HG03097 (cell line): Measurements from ENCODE around the gene AURKAIP1.
A peak's percentile ranks its signal among the peaks of the same experiment; 100 is the strongest.

ENCODE experiments used
- ATAC-seq: cut with Tn5 transposase; IDR thresholded peaks from one replicate; pipeline ENCODE4 v1.9.1; 2021; ENCODE audit not compliant: unreplicated experiment, low FRiP score

Gene AURKAIP1

DNA sequence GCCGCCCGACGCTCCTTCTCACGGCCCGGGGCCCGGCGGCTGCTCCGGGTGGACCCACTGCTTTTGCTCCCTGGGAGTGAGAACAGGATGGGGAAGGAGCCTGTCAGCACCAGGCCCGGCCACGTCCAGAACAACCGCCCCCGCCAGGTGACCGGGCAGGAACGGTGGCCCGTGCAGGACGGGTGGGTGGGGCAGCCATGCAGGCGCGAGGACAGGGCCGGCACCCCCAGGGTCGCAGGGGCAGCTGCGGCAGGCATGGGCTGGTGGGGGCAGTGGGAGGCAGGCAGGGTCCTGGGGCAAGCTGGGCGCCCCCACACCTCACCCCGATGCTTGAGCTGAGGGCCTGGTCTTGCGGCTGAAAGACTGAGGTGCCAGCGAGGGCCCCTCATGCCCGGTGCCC lies 38.6 kb downstream of the AURKAIP1 start:
- ATAC-seq = no peak

DNA sequence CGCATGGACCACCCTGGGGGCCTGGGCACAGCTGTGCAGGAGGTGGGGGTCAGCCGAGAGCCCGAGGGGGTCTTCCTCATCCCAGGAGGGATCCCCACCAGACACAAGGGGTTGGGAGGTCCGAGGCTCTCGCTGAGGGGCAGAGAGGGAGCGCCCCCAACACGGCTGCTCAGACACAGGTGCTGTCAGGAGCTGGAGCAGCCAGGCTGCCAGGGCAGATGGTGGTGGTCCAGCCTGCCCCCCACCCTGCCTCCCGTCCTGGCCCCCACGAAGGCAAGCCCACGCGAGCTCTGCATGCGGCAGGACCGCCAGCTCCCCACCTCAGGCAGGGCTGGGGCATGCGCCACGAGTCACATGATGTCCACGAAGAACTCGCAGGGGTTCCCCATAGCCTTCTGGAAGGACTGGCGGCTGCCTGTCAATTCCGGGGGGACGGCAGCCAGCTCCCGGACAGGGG lies 39.2 kb downstream of the AURKAIP1 start:
- no peak for ATAC-seq

DNA sequence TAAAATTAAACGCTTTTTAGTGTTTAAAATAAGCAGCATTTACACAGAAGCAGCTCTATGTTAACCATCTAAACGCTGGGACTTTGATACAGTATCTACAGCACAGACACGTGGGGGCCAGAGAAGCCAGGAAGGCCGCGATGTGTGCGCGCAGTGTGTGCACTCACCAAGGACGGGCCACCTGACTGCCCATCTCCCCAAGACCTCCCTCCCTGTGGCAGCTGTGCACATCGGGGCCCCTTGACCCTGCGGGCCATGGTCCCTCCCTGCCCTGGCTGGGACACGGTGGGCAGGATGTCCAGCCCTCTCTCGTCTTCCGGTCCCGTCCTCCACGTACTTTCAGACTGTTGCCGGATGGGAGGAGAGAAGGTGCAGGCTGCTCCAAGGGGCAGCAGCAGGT lies 39.7 kb downstream of the AURKAIP1 start:
- no peak for ATAC-seq

GRCh38 chr1:1334835-1335234 lies 40.2 kb downstream of the AURKAIP1 start:
- no peak for ATAC-seq

- ATAC-seq = no peak
Observed at GRCh38 chr1:1333551-1334241, 41.3 kb downstream of the AURKAIP1 start.

DNA sequence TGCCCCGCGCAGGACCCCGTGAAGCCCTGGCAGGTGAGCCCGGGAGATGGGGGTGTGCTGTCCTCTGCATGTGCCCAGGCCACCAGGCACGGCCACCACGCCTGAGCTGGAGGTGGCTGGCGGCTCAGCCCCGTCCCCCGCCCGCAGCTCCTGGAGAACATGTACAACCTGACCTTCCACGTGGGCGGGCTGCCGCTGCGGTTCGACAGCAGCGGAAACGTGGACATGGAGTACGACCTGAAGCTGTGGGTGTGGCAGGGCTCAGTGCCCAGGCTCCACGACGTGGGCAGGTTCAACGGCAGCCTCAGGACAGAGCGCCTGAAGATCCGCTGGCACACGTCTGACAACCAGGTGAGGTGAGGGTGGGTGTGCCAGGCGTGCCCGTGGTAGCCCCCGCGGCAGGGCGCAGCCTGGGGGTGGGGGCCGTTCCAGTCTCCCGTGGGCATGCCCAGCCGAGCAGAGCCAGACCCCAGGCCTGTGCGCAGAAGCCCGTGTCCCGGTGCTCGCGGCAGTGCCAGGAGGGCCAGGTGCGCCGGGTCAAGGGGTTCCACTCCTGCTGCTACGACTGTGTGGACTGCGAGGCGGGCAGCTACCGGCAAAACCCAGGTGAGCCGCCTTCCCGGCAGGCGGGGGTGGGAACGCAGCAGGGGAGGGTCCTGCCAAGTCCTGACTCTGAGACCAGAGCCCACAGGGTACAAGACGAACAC lies 42.1 kb downstream of the AURKAIP1 start:
- ATAC-seq = no peak

GRCh38 chr1:1332031-1332755 lies 42.8 kb downstream of the AURKAIP1 start:
- no peak for ATAC-seq

GRCh38 chr1:1331068-1331965 lies 43.7 kb downstream of the AURKAIP1 start, which contains the start of gene TAS1R3:
TSS of gene TAS1R3 (plus strand) at chr1:1331280. CDS start at chr1:1331346, 66 bp downstream.
- no peak for ATAC-seq

- ATAC-seq = no peak
Observed at GRCh38 chr1:1330366-1331067, 44.5 kb downstream of the AURKAIP1 start.

DNA sequence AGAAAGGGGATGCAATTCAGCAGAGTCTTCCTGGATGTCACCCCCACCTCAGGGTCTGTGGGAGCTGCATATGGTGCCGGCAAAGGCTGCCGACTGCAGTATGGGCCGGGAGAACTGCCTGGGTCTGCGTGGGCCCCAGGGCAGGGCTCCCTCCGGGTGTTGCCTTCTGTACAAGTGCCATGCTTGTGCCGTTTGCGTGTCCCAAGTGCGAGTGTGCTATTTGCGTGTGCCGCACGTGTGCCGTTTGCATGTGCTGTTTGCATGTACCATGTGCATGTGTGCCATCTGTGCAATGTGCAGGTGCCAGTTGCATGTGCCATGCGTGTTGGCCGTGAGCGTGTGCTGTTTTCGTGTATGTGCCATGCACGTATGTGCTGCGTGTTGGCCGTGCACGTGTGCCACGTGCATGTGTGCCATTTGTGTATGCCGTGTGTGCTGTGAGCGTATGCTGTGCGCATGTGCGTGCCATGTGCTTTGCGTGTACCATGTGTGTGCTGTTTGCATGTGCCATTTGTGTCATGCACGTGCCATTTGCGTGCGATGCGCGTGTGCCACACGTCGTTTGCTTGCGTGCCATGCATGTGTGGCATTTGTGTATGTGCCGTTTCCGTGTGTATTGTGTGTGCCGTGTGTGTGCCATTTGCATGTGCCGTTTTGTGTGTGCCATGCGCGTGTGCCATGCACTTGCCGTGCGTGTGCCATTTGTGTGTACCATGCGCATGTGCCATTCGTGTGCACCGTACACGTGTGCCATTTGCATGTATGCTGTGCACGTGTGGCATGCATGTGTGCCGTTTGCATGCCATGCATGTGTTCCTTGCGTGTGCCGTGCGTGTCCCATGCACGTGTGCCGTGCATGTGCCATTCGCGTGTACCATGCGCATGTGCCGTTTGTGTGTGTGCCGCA lies 45.5 kb downstream of the AURKAIP1 start:
- no peak for ATAC-seq

DNA sequence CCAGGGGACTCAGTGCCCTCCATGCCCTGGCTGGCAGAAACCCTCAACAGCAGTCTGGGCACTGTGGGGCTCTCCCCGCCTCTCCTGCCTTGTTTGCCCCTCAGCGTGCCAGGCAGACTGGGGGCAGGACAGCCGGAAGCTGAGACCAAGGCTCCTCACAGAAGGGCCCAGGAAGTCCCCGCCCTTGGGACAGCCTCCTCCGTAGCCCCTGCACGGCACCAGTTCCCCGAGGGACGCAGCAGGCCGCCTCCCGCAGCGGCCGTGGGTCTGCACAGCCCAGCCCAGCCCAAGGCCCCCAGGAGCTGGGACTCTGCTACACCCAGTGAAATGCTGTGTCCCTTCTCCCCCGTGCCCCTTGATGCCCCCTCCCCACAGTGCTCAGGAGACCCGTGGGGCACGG lies 46.8 kb downstream of the AURKAIP1 start:
- no peak for ATAC-seq

DNA sequence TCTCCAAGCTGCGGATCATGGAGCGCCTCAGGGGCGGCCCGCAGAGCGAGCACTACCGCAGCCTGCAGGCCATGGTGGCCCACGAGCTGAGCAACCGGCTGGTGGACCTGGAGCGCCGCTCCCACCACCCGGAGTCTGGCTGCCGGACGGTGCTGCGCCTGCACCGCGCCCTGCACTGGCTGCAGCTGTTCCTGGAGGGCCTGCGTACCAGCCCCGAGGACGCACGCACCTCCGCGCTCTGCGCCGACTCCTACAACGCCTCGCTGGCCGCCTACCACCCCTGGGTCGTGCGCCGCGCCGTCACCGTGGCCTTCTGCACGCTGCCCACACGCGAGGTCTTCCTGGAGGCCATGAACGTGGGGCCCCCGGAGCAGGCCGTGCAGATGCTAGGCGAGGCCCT lies 47.7 kb downstream of the AURKAIP1 start:
- no peak for ATAC-seq

GRCh38 chr1:1326075-1326605 lies 48.9 kb downstream of the AURKAIP1 start:
- no peak for ATAC-seq

DNA sequence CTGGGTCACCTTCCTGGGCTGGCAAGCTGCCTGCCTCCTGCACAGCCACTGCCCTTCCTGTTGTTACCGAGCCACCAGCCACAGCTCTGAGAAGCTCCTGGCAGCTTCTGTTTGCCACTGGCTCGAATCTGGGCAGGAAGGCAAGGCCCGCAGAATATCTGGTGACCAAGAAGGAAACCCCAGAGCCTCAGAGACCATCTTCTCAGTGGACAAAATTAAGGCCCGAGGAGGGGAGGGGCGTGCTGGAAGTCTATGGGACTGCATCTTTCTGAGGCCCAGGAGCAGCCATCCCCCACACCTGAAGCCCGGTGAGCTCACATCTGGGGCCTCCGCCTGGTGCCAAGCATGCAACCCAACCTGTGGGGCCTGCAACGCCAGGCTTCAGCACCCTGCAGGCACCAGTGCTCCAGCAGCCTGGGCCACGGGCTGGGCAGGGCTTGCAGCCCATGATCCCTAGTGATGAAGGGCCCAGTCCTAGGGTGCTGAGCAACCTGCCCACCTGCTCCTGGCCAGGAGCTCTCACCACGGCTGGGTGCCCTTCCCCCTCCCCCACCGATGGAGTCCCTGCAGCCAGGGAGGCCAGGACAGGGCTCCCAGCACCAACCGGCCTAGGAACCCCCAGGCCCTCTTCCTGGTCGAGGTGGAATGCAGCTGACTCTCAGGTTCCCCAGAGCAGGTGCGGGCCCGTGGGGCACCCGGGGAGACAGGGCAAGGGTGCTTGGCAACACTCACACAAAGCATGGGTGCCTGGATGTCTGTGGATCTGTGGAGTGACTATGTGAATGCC lies 49.5 kb downstream of the AURKAIP1 start:
- no peak for ATAC-seq

DNA sequence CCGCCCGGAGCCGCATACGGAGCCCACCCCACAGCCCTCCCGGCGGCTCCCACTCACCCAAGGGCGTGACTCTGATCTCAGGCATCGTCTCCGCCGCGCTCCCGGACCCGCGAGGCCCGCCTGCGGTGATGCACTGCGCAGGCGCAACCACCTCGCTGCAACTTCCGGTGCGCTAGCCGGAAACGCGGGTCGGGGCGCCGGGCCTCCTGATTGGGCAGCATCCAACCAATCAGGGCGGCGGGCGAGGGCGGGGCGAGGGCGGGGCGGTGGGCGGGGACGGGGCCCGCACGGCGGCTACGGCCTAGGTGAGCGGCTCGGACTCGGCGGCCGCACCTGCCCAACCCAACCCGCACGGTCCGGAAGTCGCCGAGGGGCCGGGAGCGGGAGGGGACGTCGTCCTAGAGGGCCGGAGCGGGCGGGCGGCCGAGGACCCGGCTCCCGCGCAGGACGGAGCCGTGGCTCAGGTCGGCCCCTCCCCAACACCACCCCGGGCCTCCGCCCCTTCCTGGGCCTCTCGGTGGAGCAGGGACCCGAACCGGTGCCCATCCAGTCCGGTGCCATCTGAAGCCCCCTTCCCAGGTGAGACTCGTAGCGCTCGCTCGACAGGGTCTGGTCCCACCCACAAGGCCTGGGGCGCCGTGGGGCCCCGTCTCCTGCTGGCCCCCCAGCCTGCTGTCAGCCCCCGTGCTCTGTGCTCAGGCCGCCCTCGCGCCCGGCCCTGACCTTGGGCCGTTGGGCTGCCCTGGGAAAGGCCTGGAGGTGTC lies 50.3 kb downstream of the AURKAIP1 start, which contains the start of the genes CPTP and INTS11:
TSS of gene CPTP (plus strand) at position 279 of the 764 bp plus-strand sequence. CDS start 2,109 bp downstream, outside the sequence.
TSS of gene INTS11 (minus strand) at position 137 of the 764 bp plus-strand sequence. CDS start at position 85, 52 bp downstream.
- peak; percentile 52 for ATAC-seq

DNA sequence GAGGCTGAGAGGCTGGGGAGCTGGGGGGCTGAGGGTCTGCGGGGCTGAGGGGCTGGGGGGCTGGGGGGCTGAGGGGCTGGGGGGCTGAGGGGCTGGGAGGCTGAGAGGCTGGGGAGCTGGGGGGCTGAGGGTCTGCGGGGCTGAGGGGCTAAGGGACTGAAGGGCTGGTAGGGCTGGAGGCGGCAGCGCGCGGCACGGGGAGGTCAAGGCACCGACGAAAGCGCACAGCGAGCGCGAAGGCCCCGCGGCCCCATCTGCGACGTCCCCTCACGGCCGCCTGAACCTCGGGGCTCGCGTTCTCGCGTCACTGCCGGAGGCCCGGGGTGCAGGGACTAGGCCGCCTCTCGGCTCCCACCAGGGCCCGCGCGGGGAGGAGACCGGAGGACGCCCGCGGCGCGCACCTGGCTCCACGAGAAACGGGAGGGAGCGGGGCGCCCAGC lies 50.9 kb downstream of the AURKAIP1 start:
- no peak for ATAC-seq
